Keratinocyte (primary cell): ENCODE results near the gene RANBP3.

Source experiments
- CTCF ChIP-seq, 3 experiments: IDR thresholded peaks in 1 of 3; conservative IDR thresholded peaks in 1 of 3; optimal IDR thresholded peaks in 1 of 3; 2 replicates in 2 of 3; 3 replicates in 1 of 3; pipeline versions ENCODE3 to v1.5.1; 2011; ENCODE audit warnings: low read length in 3 of 3, mild to moderate bottlenecking in 3 of 3, moderate library complexity in 2 of 3, control low read depth in 1 of 3, inconsistent platforms in 1 of 3; ENCODE audit not compliant: insufficient read depth in 2 of 3; ENCODE audit errors: extremely low read depth in 1 of 3
- EZH2 ChIP-seq: IDR thresholded peaks from one replicate; pipeline ENCODE4 v1.6.1; 2012; ENCODE audit warnings: inconsistent platforms, mild to moderate bottlenecking, low read length, moderate library complexity

GRCh38 chr19:5983367-5983955 is 5.5 kb upstream of the RANBP3 start:
- TF ChIP-seq CTCF (optimal IDR thresholded peaks at IDR 0.05 in 1 of 3, IDR thresholded peaks at IDR 0.05 in 1 of 3, conservative IDR thresholded peaks at IDR 0.05 in 1 of 3; ENCODE audit: extremely low read depth in 1 of 3, insufficient read depth in 2 of 3, low read length in 3 of 3) (no peak), EZH2 (no peak)
